Mesothelial cell of epicardium (in vitro differentiated cells): Measurements from ENCODE around the gene FAM118A. TPM values are rescaled to one million over a fixed set of nuclear protein-coding genes. Genes with fewer than 3 reads are reported as not detected.
"Not testable (repeated sequence)": the region's sequence is repeated elsewhere in the genome, so short reads cannot be mapped to it uniquely, and the experiment has no call there.

Experiments used
- DNase-seq, 2 experiments: peaks; one replicate each; pipeline ENCODE4 v3.0.0; 2021; ENCODE audit warnings: low spot score in 2 of 2; ENCODE audit not compliant: unreplicated experiment in 2 of 2
- H3K27ac Mint-ChIP-seq: 2 replicates; pipeline ENCODE4 v1.8.0; 2021; ENCODE audit warnings: mixed read lengths
- H3K27me3 Mint-ChIP-seq: 2 replicates; pipeline ENCODE4 v1.8.0; 2021; ENCODE audit warnings: low read depth, mixed read lengths
- H3K36me3 Mint-ChIP-seq: 2 replicates; pipeline ENCODE4 v1.8.0; 2021; ENCODE audit warnings: mixed read lengths
- H3K4me1 Mint-ChIP-seq: 2 replicates; pipeline ENCODE4 v1.8.0; 2021; ENCODE audit warnings: mixed read lengths
- H3K4me3 Mint-ChIP-seq: 2 replicates; pipeline ENCODE4 v1.8.0; 2021; ENCODE audit warnings: mild to moderate bottlenecking, moderate library complexity, mixed read lengths
- H3K9me3 Mint-ChIP-seq: 2 replicates; pipeline ENCODE4 v1.8.0; 2021; ENCODE audit warnings: mixed read lengths
- total RNA-seq: library from RNA; stranded (reverse); gene quantifications from 3 replicates; pipeline ENCODE4 v1.2.1, GENCODE V29; 2021
- TF ChIP-seq, protein P1 (sequence below): fragments of 200-600 bp; sonication (generic); IDR thresholded peaks from one replicate; pipeline ENCODE4 v1.5.0; 2021; ENCODE audit warnings: antibody characterized with exemption; ENCODE audit not compliant: unreplicated experiment

Gene FAM118A
- total RNA-seq, 1 donor from 2014 or later: 235 TPM

DNA sequence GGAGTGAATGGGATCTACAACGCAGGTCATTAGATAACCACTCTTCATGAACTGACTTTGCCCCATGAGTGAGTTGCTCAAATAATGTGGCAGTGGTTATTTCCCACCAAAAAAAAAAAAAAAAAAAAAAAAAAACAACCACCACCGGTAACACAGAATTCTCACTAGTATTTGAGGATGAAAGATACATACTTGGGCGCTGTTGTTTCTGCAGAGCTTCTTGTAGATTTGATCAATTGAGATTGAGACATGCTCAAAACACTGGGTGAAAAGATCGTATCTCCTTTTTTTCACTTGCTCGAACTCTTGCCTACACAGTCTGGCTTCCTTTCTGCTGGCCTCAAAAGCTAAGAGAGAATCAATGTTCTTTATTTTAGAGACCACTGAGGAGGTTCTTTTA, 44.1 kb downstream of the FAM118A start:
- H3K4me1 Mint-ChIP-seq: no peaks in the 10 kb centered on the region
- TF ChIP-seq, protein P1, sequence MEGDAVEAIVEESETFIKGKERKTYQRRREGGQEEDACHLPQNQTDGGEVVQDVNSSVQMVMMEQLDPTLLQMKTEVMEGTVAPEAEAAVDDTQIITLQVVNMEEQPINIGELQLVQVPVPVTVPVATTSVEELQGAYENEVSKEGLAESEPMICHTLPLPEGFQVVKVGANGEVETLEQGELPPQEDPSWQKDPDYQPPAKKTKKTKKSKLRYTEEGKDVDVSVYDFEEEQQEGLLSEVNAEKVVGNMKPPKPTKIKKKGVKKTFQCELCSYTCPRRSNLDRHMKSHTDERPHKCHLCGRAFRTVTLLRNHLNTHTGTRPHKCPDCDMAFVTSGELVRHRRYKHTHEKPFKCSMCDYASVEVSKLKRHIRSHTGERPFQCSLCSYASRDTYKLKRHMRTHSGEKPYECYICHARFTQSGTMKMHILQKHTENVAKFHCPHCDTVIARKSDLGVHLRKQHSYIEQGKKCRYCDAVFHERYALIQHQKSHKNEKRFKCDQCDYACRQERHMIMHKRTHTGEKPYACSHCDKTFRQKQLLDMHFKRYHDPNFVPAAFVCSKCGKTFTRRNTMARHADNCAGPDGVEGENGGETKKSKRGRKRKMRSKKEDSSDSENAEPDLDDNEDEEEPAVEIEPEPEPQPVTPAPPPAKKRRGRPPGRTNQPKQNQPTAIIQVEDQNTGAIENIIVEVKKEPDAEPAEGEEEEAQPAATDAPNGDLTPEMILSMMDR: no peak
- H3K9me3 Mint-ChIP-seq: no peaks in the 10 kb centered on the region
- H3K4me3 Mint-ChIP-seq: no peak overlapping the region
- no peak overlapping the region for H3K27ac Mint-ChIP-seq
- H3K36me3 Mint-ChIP-seq: no peaks in the 10 kb centered on the region
- no peak for DNase-seq
- no peaks in the 10 kb centered on the region for H3K27me3 Mint-ChIP-seq

GRCh38 chr22:45357490-45357889, 47.8 kb downstream of the FAM118A start:
- DNase-seq: no peak
- H3K4me3 Mint-ChIP-seq: no peak overlapping the region
- peaks cover 7% of the 10 kb centered on the region for H3K27me3 Mint-ChIP-seq
- H3K4me1 Mint-ChIP-seq: peaks cover 3% of the 10 kb centered on the region
- H3K27ac Mint-ChIP-seq: no peak overlapping the region
- TF ChIP-seq, protein P1: no peak
- no peaks in the 10 kb centered on the region for H3K36me3 Mint-ChIP-seq
- H3K9me3 Mint-ChIP-seq: no peaks in the 10 kb centered on the region

GRCh38 chr22:45358127-45358526, 48.4 kb downstream of the FAM118A start:
- H3K27me3 Mint-ChIP-seq: peaks cover 8% of the 10 kb centered on the region
- peaks cover 3% of the 10 kb centered on the region for H3K4me1 Mint-ChIP-seq
- no peaks in the 10 kb centered on the region for H3K9me3 Mint-ChIP-seq
- H3K36me3 Mint-ChIP-seq: no peaks in the 10 kb centered on the region
- no peak overlapping the region for H3K4me3 Mint-ChIP-seq
- DNase-seq: no peak
- TF ChIP-seq, protein P1: no peak
- no peak overlapping the region for H3K27ac Mint-ChIP-seq

DNA sequence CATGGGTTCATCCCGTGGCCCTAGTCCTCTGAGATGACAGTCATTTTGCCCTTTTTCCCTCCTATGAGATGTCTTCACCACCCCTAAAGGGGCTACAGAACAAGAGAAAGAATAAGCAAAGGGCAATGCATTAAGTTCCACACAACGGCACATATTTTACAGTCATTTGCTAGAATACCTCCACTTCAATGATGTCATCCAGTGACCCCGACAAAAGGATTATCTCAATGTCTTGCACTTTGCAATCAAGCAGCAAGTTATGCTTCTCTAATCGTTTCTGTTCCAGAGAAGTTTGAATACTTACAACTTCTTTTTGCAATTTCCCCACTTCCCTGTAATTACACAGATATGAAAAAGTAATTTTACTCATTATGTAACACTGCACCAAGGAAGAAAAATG, 49.9 kb downstream of the FAM118A start:
- H3K27ac Mint-ChIP-seq: no peak overlapping the region
- peaks cover 3% of the 10 kb centered on the region for H3K4me1 Mint-ChIP-seq
- no peaks in the 10 kb centered on the region for H3K36me3 Mint-ChIP-seq
- H3K27me3 Mint-ChIP-seq: peaks cover 8% of the 10 kb centered on the region
- H3K4me3 Mint-ChIP-seq: no peak overlapping the region
- TF ChIP-seq, protein P1: no peak
- H3K9me3 Mint-ChIP-seq: no peaks in the 10 kb centered on the region
- DNase-seq: no peak

GRCh38 chr22:45366713-45367112, 57.0 kb downstream of the FAM118A start:
- DNase-seq: no peak
- peaks cover 7% of the 10 kb centered on the region for H3K27me3 Mint-ChIP-seq
- TF ChIP-seq, protein P1: no peak
- H3K4me1 Mint-ChIP-seq: no peaks in the 10 kb centered on the region
- peaks cover 14% of the 10 kb centered on the region for H3K9me3 Mint-ChIP-seq
- no peak overlapping the region for H3K27ac Mint-ChIP-seq
- no peak overlapping the region for H3K4me3 Mint-ChIP-seq
- peaks cover 8% of the 10 kb centered on the region for H3K36me3 Mint-ChIP-seq

- not testable (repeated sequence) for H3K4me1 Mint-ChIP-seq, H3K4me3 Mint-ChIP-seq, H3K27me3 Mint-ChIP-seq, H3K27ac Mint-ChIP-seq, DNase-seq, H3K36me3 Mint-ChIP-seq
- H3K9me3 Mint-ChIP-seq: peaks cover 23% of the 10 kb centered on the region
These were observed 63.9 kb downstream of the FAM118A start for GRCh38 chr22:45373592-45373991.
